ENCODE results near the gene ZER1.

GRCh38 chr9:128701227-128701854 is 70.4 kb downstream of the ZER1 start:
- no peak for TF ChIP-seq CTCF (IDR thresholded peaks at IDR 0.05)
- no peak for TF ChIP-seq POLR2A (IDR thresholded peaks at IDR 0.05)

Data from body of pancreas (tissue), 4 donors.